ENCODE results near the gene SHOX.
"Not testable (repeated sequence)": the region's sequence is repeated elsewhere in the genome, so short reads cannot be mapped to it uniquely, and the experiment has no call there.

The SHOX gene

DNA sequence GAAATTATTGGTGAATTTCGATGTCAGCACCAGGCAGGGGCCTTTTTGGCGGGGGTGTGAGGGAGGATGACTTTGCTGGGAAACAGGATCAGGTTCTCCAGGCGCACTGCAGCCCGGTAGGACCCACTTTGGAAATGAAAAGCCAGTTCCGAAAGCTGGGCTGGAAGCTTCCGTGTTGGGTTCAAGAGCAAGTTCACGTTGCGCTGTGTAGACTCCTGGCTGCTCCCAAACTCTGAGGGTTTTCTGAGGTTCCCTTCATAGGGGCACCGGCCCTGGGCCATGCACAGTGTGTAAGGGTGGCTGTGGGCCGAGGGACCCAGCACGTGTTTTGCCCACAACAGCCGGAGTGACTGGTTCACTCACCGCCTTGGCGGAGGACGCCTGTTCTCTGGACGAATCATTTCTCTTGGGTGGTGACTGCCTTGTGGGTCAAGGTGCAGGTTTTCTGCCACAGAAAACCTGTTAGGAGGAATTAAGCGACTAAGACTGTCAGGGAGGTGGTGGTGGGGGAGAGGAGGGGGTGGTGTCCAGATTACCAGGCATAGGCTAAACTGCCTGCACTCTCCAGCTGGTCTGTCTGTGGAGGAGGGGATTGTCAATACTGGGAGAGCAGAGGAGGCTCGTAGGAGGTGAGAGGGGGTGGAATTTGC lies 8.0 kb downstream of the SHOX start:
- no peak for DNase-seq

DNA sequence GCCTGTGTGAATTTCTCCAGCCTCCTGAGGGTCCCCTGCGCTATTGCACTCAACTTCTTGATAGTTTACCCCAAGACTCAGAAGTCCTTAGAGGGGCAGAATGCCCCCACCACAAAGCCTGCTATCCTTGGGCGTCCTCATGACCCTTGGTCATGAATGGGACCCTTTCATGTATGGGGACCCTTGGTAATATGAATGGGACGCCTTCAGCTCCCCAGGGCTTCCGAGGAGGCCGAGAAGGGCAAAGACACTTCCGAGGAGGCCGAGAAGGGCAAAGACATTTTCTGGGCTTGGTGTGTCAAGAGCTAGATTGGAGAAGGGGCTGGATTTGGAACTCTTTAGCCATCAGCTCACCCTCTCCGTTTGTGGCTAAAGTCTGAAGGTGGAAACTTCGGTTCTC lies 8.6 kb downstream of the SHOX start:
- no peak for DNase-seq

DNA sequence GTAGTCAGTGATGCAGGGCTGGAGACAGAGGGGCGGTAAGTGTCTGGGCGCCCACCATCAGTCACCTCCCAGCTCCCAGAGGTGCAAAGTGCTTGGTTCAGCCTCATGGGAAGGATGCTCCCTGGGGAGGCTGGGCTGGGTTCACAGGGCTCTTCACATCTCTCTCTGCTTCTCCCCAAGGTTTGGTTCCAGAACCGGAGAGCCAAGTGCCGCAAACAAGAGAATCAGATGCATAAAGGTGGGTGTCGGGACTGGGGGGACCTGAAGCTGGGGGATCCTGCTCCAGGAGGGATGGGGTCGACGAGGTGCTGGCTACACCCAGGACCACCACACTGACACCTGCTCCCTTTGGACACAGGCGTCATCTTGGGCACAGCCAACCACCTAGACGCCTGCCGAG lies 10.1 kb downstream of the SHOX start:
- no peak for DNase-seq

DNA sequence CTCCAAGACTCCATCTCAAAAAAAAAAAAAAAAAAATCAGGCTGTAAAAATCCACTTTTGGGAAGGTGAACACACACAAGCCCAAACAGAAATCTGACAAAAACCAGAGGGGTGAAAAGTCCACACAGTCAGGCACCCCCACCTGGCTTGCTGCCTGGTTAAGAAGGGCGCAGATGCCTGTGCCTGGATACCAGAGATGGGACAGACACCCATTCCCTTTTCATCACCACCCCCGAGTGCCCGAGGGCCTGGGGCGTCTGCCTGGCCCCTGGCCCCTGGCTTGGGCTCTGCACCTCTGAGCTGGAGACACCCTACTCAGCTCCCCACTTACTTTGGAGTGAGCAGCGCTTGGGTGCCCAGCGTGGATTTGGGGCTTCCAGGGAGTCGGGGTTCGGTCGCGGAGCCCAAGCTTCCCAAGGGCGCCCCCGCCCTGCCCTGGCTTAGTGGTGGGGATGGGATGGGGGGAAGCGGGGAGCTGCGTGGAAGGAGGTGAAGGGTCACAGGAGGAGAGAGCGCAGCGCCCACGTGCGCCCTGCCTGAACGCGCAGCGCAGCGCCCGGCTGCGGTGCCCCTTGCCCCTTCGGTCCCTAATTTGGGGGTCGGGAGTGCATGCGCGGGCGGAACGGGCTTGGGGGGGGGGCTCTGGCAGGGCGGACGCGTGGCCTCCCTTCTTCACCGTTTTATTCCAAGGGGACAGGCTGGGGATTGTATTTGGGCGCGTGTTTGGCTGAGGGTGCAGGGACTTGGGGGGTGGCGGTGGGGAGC lies 11.3 kb downstream of the SHOX start:
- DNase-seq: no peak

DNA sequence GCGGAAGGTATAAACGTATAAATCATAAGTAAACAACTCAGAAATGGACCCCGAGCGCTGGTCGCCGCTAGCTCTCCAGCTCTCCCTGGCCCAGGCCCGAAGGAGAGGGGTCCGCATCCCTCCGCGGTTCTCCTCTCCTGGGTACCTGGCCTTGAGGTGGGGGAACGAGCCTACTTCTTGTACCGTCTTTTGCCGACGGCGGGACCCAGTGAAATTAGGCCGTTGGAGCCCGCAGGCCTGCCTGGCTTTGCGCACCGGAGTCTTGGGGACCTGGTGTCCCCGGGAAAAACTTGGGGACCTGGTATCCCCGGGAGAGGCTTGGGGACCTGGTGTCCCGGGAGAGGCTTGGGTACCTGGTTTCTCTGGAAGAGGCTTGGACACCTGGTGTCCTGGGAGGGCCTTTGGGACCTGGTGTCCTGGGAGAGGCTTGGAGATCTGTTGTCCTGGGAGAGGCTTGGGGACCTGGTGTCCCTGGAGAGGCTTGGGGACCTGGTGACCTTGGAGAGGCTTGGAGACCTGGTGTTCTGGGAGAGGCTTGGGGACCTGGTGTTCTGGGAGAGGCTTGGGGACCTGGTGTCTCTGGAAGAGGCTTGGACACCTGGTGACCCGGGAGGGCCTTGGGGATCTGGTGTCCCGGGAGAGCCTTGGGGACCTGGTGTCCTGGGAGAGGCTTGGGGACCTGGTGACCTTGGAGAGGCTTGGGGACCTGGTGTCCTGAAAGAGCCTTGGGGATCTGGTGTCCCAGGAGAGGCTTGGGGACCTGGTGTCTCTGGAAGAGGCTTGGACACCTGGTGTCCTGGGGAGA lies 12.0 kb downstream of the SHOX start:
- DNase-seq: no peak

DNA sequence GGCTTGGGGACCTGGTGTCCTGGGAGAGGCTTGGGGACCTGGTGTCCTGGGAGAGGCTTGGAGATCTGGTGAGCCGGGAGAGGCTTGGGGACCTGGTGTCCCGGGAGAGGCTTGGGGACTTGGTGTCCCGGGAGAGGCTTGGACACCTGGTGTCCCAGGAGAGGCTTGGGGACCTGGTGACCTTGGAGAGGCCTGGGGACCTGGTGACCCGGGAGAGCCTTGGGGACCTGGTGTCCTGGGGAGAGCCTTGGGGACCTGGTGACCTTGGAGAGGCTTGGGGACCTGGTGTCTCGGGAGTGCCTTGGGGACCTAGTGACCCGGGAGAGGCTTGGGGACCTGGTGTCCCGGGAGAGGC lies 12.6 kb downstream of the SHOX start:
- DNase-seq: no peak

DNA sequence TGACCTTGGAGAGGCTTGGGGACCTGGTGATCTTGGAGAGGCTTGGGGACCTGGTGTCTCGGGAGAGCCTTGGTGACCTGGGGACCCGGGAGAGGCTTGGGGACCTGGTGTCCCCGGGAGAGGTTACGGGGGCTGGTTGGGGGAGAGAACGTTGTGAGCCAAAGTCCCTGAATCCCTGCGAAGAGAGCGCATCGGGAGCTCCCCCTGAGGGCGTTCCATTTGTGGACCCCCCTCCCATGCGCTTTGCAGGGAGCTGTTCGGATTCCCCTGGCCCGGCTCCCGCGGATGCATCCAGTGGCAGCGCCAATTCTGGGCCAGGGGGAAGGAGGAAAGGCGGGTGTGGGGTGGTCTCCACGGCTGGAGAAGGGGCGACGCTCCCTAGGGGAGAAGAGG lies 13.3 kb downstream of the SHOX start:
- DNase-seq: no peak

DNA sequence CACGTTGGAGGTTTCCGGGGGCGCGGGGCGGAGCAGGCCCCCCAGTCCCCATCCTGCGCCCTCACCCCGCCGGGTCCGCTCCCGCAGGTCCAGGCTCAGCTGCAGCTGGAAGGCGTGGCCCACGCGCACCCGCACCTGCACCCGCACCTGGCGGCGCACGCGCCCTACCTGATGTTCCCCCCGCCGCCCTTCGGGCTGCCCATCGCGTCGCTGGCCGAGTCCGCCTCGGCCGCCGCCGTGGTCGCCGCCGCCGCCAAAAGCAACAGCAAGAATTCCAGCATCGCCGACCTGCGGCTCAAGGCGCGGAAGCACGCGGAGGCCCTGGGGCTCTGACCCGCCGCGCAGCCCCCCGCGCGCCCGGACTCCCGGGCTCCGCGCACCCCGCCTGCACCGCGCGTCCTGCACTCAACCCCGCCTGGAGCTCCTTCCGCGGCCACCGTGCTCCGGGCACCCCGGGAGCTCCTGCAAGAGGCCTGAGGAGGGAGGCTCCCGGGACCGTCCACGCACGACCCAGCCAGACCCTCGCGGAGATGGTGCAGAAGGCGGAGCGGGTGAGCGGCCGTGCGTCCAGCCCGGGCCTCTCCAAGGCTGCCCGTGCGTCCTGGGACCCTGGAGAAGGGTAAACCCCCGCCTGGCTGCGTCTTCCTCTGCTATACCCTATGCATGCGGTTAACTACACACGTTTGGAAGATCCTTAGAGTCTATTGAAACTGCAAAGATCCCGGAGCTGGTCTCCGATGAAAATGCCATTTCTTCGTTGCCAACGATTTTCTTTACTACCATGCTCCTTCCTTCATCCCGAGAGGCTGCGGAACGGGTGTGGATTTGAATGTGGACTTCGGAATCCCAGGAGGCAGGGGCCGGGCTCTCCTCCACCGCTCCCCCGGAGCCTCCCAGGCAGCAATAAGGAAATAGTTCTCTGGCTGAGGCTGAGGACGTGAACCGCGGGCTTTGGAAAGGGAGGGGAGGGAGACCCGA lies 14.0 kb downstream of the SHOX start:
- no peak for DNase-seq

DNA sequence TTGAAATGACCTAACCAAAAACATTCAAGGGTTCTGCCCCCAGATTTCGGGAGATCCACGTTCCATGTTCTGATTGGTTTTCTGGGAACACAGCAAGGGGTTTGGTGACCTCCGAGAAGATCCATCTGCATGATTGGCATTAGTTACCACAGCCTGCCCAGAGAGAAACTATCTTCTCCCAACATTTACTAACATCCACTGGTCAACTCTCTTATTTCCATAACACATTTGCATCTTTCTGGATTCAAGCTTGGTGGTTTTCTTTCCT lies 15.6 kb downstream of the SHOX start:
- DNase-seq: no peak

DNA sequence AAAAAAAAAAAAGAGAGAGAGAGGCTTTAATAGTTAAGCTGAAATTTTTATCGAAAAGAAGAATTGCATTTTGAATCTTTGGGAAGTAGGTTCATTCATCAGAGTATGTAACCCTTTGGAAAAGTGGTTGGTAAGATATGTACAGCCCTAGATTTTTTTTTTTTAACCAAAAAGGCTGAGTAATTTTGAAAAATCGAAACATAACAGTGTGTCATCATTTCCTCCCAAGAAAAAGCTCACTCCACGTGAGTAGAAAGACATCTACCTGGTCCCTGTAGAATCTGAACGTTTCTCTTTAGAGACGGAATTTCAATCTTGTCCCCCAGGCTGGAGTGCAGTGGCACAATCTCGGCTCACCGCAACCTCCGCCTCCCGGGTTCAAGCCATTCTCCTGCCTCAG lies 16.2 kb downstream of the SHOX start:
- DNase-seq: no peak

DNA sequence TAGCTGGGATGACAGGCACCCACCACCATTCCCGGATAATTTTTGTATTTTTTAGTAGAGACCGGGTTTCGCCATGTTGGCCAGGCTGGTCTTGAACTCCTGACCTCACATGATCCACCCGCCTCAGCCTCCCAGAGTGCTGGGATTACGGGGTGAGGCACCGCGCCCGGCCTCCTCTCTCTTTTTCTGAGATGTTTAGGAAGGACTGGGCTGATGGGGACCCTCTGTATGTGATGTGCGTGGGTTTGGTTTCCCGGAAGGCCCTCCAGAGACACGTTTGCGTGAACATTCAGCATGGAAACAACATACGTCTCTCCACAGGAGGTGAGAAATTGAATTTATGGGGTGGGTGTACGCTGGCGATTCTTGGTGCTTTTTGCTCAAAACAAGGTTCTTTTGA lies 18.6 kb downstream of the SHOX start:
- no peak for DNase-seq

DNA sequence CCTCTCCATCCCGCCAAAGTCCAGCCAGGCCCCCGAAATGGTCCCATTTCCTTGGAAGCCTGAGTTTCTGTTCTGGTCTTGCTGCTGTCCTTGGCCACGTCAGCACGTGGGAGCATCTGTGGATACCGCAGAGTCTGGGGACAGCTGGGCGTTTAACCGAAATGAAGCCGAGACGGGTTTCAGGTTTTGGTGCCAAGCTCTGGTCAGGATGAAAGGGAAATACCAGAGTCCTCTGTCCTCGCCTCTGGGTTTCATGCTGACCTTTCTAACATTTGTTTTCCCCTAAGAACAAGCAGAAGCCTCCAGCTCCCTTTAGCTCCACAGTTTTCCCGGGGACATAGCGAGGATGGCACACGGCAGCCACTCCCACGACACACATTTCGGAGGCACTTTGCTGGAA lies 19.7 kb downstream of the SHOX start:
- DNase-seq: no peak

DNA sequence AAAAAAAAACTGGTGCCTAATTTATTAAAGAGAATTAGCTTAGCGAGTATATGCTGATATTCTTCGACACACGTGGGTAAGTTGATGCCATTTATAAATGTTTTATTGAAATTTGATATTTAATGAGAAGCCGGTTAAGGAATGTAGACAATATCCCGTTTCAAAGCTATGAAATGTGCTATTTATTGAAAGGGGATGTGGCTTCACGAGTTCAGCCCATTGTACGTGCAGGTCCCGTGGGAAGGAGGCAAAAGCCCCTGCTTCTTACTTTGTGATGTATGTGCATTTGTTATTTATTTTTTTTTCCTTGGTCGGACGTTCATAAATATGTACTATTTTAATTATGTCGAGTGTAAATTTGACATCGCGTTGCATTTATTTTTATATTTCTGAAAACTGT lies 20.2 kb downstream of the SHOX start:
- no peak for DNase-seq

DNA sequence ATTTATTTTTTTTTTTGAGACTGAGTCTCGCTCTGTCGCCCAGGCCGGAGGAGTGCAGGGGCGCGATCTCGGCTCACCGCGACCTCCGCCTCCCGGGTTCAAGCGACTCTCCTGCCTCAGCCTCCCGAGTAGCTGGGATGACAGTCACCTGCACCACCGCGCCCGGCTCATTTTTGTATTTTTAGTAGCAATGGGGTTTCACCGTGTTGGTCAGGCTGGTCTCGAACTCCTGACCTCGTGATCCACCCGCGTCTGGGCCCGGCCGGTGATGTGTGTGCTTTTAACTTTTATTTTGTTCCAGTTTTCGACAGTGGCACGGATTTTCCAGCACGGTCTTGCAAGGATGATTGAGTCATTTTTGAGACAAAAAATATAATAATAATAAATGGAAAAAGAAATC lies 21.3 kb downstream of the SHOX start:
- DNase-seq: not testable (repeated sequence)

DNA sequence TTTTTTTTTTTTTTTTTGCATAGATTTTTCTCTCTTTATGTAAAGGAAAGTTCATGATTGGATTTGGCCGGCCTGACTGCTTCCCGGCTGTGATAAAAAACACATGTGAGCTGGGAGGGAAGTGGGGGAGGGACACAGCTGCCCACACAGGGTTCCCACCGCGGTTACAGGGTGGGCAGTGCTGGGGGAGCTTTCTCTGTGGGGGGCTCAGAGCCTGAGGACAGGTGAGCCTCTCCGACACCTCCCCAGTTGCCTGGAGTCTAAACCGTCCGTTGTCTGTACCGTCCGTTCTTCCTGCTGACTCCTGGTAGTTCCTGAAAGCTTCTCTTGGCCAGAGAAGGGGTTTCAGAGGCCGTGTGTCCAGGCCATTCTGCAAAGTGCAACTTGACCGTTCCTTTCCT lies 21.8 kb downstream of the SHOX start:
- DNase-seq: no peak

DNA sequence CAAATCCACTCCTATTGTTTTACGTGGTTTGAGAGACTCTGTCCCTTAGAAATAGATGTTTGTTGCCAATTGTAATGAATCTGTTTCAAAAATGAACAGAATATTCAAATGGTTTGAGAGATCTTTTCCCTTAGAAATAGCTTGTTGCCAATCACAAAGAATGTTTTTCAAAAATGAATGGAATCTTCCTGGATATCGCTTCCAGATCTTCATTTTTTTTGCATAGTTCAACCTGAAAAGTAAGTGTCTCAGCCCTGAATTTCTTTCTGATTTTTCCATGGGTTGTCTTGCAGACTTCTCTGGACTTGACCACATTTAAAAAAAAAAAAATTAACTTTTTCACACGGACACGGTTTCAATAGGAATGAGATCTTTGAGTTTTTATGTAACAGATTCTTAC lies 22.7 kb downstream of the SHOX start:
- no peak for DNase-seq

DNA sequence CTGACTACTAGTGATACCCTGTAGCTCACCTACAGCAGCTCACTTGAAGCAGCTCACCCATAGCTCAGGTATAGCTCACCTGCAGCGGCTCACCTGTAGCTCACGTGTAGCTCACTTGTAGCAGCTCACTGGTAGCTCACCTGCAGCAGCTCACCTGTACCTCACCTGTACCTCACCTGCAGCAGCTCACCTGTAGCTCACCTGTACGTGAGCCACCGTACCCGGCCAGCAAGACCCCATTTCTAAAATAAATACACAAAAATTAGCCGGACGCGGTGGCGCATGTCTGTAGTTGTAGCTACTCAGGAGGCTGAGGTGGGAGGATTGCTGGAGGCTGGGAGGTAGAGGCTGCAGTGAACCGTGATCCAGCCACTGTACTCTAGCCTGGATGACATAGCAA lies 30.6 kb downstream of the SHOX start:
- no peak for DNase-seq

DNA sequence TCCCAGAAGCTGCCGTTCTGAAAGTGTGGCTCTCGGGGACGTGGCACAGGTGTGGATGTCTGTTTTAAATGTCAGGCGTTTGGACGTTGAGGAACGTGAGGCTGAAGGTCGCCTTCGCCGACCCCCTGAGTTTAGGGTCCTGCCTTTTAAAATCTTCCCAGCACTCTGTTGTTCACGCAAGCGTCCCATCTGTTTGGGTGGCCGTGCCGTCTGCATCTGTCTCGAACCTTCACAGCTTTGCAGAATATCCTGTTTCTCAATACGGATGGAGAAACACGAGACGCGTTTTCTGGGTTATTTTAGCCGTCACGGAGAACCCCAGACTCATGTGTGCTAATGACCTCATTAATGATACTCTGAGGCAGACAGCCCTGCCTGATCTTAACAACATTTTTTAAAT lies 31.5 kb downstream of the SHOX start:
- no peak for DNase-seq

DNA sequence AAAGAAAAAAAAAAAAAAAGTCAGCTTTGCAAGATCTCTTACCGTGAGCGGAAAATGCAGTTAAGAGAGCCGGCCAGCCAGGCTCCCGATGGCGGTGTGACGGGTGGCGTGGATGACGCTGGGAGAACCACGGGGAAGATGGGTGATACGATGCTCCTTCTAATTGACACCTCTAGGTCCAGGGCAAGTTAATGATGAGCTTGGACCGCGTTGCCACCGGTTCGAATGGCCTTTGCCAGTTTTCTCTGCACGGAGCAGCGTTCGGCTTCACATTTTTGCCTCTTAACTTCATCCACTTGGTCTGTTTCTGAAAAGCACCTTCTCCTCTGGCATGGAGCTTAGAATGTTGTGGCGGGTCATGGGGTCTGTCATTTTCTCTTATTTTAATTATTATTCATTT lies 33.2 kb downstream of the SHOX start:
- DNase-seq: no peak

DNA sequence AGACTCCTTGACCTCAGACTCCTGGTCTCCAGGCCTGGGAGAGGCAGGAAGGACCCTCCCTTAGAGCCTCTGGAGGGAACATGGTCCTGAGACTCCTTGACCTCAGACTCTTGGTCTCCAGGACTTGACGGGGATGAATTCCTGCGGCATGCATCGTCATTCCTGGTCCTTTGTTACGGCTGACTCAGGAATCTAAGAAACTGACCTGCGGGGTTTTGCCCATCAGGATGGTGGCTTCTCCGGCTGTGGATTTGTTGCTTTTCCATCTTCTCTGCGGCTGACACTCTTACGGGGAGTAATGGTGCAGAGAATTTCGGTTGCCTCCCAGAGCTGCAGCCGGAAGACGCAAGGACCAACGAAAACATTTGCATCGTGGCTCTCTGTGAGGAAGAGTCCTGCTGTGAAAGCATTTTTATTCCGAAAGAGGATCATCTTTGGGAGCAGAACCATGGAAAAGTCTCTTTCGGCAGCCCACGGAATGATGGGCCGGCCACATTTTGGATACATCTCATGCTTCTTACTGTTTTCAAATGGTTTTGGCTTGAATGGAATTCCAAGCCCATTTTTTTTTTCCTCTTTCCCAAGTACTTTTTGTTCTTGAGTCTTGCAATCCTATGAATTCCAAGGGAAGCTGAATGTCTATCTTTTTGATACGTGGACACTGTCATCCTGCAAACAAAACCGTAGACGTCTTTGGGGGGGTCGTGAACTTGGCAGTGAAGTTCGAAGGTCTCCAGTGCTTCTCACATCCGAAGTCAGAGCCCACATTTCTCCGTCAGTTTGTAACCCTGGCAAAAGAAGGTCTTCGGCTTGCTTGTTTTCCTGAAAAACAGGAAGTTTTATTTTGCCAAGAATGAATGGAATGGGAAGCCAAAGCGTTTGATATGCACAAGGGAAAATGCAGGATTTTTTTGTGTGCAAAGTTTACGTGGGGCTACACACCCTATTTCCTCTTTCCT lies 36.5 kb downstream of the SHOX start:
- no peak for DNase-seq

DNA sequence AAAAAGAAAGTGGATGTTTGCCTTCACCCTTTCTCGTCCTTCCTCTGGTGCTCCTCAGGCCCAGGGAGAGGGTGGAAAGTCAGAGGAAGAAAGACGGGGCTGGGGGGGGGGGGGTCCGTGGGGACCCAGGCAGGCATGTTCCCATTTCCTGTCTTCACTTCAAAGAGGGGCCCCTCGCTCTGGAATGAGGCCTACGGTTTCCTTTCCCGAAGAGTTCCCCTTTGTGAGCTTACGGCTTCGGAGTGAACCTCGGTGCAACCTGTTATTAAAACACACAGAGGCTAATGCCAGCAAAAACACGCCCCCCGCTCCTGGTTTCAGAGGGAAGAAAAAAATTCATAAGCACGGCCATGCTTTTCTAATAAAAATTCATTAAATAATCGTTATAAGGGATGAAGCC lies 40.1 kb downstream of the SHOX start:
- no peak for DNase-seq

DNA sequence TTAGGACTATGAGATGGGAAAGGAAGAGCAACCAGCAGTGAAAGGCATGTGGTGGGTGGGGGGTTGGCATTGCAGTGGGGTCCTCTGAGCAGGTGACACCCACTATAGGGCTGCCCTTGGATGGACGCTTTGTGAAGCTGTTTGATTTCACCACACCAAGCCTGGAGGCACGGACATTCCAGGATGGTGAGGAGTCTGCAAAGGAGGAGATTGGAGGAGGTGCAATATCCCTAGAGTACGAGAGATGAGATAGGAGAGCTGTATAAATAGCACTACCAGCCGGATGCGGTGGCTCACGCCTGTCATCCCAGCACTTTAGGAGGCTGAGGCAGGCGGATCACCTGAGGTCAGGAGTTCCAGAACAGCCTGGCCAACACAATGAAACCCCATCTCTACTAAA lies 42.3 kb downstream of the SHOX start:
- no peak for DNase-seq
